Measurements from ENCODE around the gene PILRA.
A peak's percentile ranks its signal among the peaks of the same experiment; 100 is the strongest.
"Not testable (repeated sequence)": the region's sequence is repeated elsewhere in the genome, so short reads cannot be mapped to it uniquely, and the experiment has no call there.

The PILRA gene

DNA sequence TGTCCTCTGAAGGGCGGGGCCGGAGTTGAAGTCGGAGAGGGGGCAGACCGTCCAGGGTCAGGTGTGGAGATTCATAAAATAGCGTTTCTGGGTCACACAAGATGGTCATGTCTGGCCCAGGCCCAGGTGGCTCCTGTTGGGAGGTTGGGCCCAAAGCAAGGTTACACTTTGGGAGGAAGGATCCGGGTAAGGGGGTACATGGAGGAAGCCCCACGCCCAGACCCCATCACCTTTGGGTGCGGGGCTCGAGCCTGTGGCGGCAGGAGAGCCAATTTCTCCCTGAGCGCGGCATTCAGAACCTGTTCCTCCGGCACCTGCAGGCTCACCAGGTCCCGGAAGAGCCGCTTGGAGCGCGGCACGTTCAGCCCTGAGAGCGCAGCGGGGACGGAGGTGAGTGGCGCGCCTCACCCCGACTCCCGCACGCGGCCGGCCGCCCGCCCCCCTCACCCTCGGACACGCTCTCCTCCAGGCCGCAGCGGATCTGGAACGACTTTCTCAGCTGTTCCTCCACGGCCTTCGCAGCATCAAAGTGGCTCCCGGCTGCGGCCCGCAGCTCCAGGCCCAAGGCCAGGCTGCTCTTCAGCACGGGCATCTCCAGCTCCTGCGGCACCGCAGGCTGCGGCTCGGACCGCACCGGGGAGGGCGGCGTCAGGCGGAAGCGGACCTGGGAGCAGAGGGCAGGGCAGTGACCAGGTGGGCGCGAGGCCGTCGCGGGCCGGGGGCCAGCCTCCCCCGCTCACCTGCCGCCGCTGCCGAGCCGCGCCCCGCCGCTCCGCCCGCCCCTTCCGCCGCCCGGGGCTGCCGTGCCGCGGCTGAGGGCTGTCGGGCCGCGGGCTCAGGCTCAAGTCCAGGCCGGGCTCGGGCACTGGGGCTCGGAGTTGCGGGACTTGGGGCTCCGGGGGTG, 62.4 kb downstream of the PILRA start:
- peak; percentile 78 for DNase-seq

GRCh38 chr7:100437150-100438100, 64.1 kb downstream of the PILRA start:
- no peak for DNase-seq

DNA sequence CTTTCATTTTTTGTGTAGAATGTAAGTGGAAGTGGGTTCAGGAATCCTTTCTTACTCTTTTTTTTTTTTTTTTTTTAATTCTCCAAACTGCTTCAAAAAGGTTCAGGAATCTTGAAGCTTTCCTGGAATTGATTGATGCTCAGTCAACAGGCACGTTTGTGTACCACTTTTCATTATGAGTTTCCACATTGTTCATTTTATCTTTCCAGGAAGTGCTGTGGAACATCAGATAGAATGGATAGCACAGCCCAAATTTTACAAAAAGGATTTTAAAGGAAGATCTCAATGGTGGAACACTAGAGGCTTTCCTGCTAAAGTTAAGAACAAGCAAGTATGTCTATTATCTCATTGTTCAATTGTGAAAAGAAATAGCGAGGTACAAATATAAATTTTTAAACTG, 64.9 kb downstream of the PILRA start:
- no peak for DNase-seq

DNA sequence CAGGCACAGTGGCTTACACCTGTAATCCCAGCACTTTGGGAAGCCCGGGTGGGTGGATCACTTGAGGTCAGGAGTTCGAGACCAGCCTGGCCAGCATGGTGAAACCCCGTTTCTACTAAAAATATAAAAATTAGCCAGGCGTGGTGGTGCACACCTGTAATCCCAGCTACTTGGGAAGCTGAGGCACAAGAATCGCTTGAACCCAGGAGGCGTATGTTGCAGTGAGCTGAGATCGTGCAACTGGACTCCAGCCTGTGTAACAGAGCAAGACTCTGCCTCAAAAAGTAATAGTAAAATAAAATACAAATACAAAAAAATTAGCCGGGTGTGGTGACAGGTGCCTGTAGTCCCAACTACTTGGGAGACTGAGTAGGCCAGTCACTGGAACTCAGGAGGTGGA, 65.4 kb downstream of the PILRA start:
- DNase-seq: peak; percentile 29

DNA sequence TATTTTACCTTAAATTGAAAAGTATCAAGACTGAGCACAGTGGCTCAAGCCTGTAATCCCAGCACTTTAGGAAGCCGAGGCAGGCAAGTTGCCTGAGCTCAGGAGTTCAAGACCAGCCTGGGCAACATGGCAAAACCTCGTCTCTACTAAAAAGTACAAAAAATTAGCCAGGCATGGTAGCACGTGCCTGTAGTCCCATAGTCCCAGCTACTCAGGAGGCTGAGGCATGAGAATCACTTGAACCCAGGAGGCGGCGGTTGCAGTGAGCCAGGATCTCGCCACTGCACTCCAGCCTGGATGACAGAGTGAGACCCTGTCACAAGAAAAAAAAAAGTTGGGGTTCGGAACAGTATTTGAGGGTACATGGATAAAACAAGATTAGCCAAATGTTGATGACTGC, 66.0 kb downstream of the PILRA start:
- DNase-seq: peak; percentile 25

GRCh38 chr7:100441641-100442535, 68.6 kb downstream of the PILRA start:
- no peak for DNase-seq

GRCh38 chr7:100443096-100443840, 70.0 kb downstream of the PILRA start:
- DNase-seq: no peak

GRCh38 chr7:100444311-100445278, 71.3 kb downstream of the PILRA start:
- no peak for DNase-seq

DNA sequence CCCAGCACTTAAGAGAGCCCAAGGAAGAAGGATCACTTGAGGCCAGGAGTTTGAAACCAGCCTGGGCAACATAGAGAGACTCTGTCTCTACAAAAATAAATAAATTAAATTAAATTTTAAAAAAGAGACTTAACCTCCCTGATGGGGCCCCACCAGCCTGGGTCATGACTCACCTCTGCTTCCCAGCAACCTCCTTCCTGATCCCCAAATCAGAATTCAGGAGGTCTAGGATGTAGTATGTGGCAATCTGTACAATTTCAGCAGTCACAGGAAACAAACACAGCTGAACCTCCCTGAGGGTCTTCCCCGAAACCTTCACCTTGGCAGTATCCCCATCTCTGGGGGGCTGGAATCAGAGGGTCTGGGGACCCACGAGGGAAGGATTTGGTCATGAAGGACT, 72.8 kb downstream of the PILRA start:
- DNase-seq: no peak

GRCh38 chr7:100447363-100447762, 74.1 kb downstream of the PILRA start:
- DNase-seq: not testable (repeated sequence)

GRCh38 chr7:100449190-100449795, 76.0 kb downstream of the PILRA start:
- no peak for DNase-seq

Data from activated CD8-positive, alpha-beta memory T cell treated with anti-CD3 and anti-CD28 coated beads, Interleukin-2, amount 50 U/mL, for 48 hours (primary cell).